Retinal pigment epithelial cell (primary cell): Measurements from ENCODE around the gene CHST15.

Experiments used
- DNase-seq: peaks from one replicate; pipeline ENCODE4 v3.0.0-alpha.2; 2010; ENCODE audit warnings: low read depth
- H3K4me3 ChIP-seq: 2 replicates; pipeline ENCODE4 v1.5.1; 2011; ENCODE audit warnings: mild to moderate bottlenecking, low read length, control low read depth, moderate library complexity
- CTCF ChIP-seq: conservative IDR thresholded peaks from 2 replicates; pipeline ENCODE4 v1.5.1; 2011; ENCODE audit warnings: low read depth, low read length, control low read depth, inconsistent platforms

CHST15 gene

GRCh38 chr10:123970927-123971286 lies 122.5 kb downstream of the CHST15 start:
- DNase-seq = no peak
- TF ChIP-seq CTCF = no peak
- no peak overlapping the region for H3K4me3 ChIP-seq

GRCh38 chr10:123970207-123970926 lies 123.0 kb downstream of the CHST15 start:
- no peak for DNase-seq
- TF ChIP-seq CTCF = no peak
- H3K4me3 ChIP-seq = no peak overlapping the region

GRCh38 chr10:123967626-123968243 lies 125.7 kb downstream of the CHST15 start:
- DNase-seq = no peak

GRCh38 chr10:123966896-123967231 lies 126.5 kb downstream of the CHST15 start:
- no peak for DNase-seq
- H3K4me3 ChIP-seq = no peak overlapping the region
- no peak for TF ChIP-seq CTCF

More at GRCh38 chr10:123967626-123968243, 125.7 kb downstream of the CHST15 start:
- H3K4me3 ChIP-seq = no peak overlapping the region
- TF ChIP-seq CTCF = peak; percentile 94

GRCh38 chr10:123965973-123966895 lies 127.2 kb downstream of the CHST15 start:
- no peak overlapping the region for H3K4me3 ChIP-seq
- DNase-seq = no peak
- TF ChIP-seq CTCF = no peak

GRCh38 chr10:123964953-123965352 lies 128.4 kb downstream of the CHST15 start:
- no peak overlapping the region for H3K4me3 ChIP-seq
- no peak for TF ChIP-seq CTCF

More at GRCh38 chr10:123964953-123965352, 128.4 kb downstream of the CHST15 start:
- DNase-seq = no peak
